ENCODE measurements around the gene NOS1. TPM values are rescaled to one million over a fixed set of nuclear protein-coding genes. Genes with fewer than 3 reads are reported as not detected.
A peak's percentile ranks its signal among the peaks of the same experiment; 100 is the strongest.

The NOS1 gene
- total and polyA plus RNA-seq, 2 of the 8 experiments (the other 6 are each of a cell fraction or from before 2014, with no cell fraction given) = 1.5 to 2.0 TPM

- DNase-seq (ENCODE audit: low read depth in 1 of 2, low spot score in 2 of 2) (peak; percentile 88 to 100), FAIRE-seq (peak; percentile 65)
- Histone ChIP-seq H4K91ac (replicated peaks; ENCODE audit: insufficient read length, low read length) (no peak overlapping the region), H3K4ac (replicated peaks; ENCODE audit: insufficient read length, low read depth, low read length) (no peak overlapping the region), H4K5ac (ENCODE audit: insufficient read length, low read depth, low read length) (no peak overlapping the region), H3K36me3 (ENCODE audit: control insufficient read depth in 2 of 4, insufficient read depth in 4 of 4, low read length in 3 of 4) (no peaks in the 10 kb centered on the region), H2BK5ac (ENCODE audit: low read depth, low read length) (no peak overlapping the region), H3K4me2 (ENCODE audit: insufficient read depth in 1 of 2, low read depth in 2 of 2, low read length in 2 of 2) (peak overlapping the region; percentile 40 to 51), H3K9me3 (ENCODE audit: insufficient read depth in 2 of 2, low read depth in 1 of 2, low read length in 1 of 2) (no peaks in the 10 kb centered on the region), H2BK20ac (ENCODE audit: low read length) (peak overlapping the region; percentile 95; the same call in 1 of the 2 replicates), H3K23me2 (ENCODE audit: low read depth, low read length) (peaks cover 5% of the 10 kb centered on the region; the same call in 1 of the 2 replicates), H3K14ac (ENCODE audit: insufficient read length) (no peak overlapping the region), H2AK5ac (ENCODE audit: low read depth, low read length) (no peak overlapping the region), H2BK12ac (ENCODE audit: low read depth, low read length) (no peak overlapping the region), H3K27ac (ENCODE audit: low read depth, low read length) (no peak overlapping the region; the same call in 1 of the 2 replicates), H4K8ac (ENCODE audit: extremely low read depth, insufficient read depth, low read length) (no peak overlapping the region), H4K20me1 (replicated peaks in 1 of 2; ENCODE audit: control insufficient read depth in 1 of 2, insufficient read depth in 2 of 2, low read length in 2 of 2) (peaks cover 0 to 1% of the 10 kb centered on the region in 2 experiments), H3K4me3 (ENCODE audit: extremely low read depth in 1 of 4, insufficient read depth in 2 of 4, low read depth in 3 of 4, low read length in 4 of 4) (peak overlapping the region in 1 of 4 experiments; percentile 27; a peak in 1 of 8 replicates), H2BK120ac (replicated peaks; ENCODE audit: low read depth, low read length) (peak overlapping the region; percentile 3), H3K27me3 (replicated peaks in 1 of 4; ENCODE audit: control insufficient read depth in 3 of 4, extremely low read depth in 1 of 4, insufficient read depth in 3 of 4, low read length in 3 of 4) (no peaks in the 10 kb centered on the region), H3K4me1 (replicated peaks in 1 of 4; ENCODE audit: control insufficient read depth in 3 of 4, insufficient read depth in 4 of 4, low read length in 3 of 4) (peaks cover 6 to 11% (median 9%) of the 10 kb centered on the region in 4 experiments; a peak in 4 of 7 replicates), H3K18ac (ENCODE audit: extremely low read depth, low read length) (0 out of 2 replicates have a peak overlapping the region, but pooled peaks have one; percentile 43), H2AFZ (ENCODE audit: low read length) (peak overlapping the region; percentile 77; the same call in 1 of the 2 replicates), H3K56ac (replicated peaks; ENCODE audit: insufficient read length, low read depth, low read length) (no peak overlapping the region), H3K79me1 (ENCODE audit: low read depth, low read length) (no peaks in the 10 kb centered on the region), H3K9ac (replicated peaks in 1 of 4; ENCODE audit: extremely low read depth in 1 of 4, low read depth in 3 of 4, low read length in 3 of 4) (no peak overlapping the region), H2BK15ac (ENCODE audit: low read length) (no peak overlapping the region), H3K23ac (ENCODE audit: insufficient read length) (no peak overlapping the region), H3K79me2 (ENCODE audit: control insufficient read depth in 1 of 2, insufficient read depth in 2 of 2, low read length in 2 of 2) (no peaks in the 10 kb centered on the region)
- WGBS, 2 experiments (ENCODE audit: extremely low coverage in 1 of 2, insufficient coverage in 1 of 2, insufficient read length in 1 of 2, insufficient replicate concordance in 2 of 2, low coverage in 1 of 2, low lambda C conversion rate in 2 of 2, missing lambda C conversion rate in 1 of 2) = 12% methylated on average over 13 of the region's 13 CpGs; no CpG with 5 or more reads in 1 of the 2 experiments
- POLR2A ChIA-PET (ENCODE audit: partially characterized antibody) = interaction anchor here (0.9 to 2.2 kb wide), 5 partner anchors 9 to 130 kb away, joined by 3 to 9 read pairs (median 5); no protein-coding TSS in a partner anchor
- CTCF ChIA-PET (ENCODE audit: partially characterized antibody) = interaction anchor here (0.6 to 4.0 kb wide), 44 partner anchors 9 to 621 kb away, joined by 3 to 33 read pairs (median 4); partner anchors contain the start of gene NOS1
- TF ChIP-seq POLR2A (IDR thresholded peaks at IDR 0.05; ENCODE audit: control extremely low read depth in 1 of 2, low read depth in 2 of 2, low read length in 2 of 2) (peak; percentile 22 to 82), KDM1A (IDR thresholded peaks at IDR 0.05; ENCODE audit: borderline replicate concordance, low read length) (no peak), SIN3A (conservative IDR thresholded peaks at IDR 0.05 in 1 of 2, IDR thresholded peaks at IDR 0.05 in 1 of 2; ENCODE audit: low read depth in 1 of 2, low read length in 2 of 2) (no peak), CEBPB (IDR thresholded peaks at IDR 0.05; ENCODE audit: low read depth, low read length) (no peak), TAF7 (optimal IDR thresholded peaks at IDR 0.05; ENCODE audit: borderline replicate concordance, low read depth, low read length) (peak; percentile 99), BCL11A (IDR thresholded peaks at IDR 0.05; ENCODE audit: low read depth in 2 of 2, low read length in 2 of 2) (no peak), POLR2AphosphoS5 (IDR thresholded peaks at IDR 0.05; ENCODE audit: low read depth, low read length) (peak; percentile 85), CBX8 (IDR thresholded peaks at IDR 0.05; ENCODE audit: borderline replicate concordance, low read depth, low read length) (no peak)
Observed at GRCh38 chr12:117236456-117237001, 124.9 kb downstream of the NOS1 start.

Measured in H1 (cell line).